ENCODE results near the gene ANKRD24.

DNA sequence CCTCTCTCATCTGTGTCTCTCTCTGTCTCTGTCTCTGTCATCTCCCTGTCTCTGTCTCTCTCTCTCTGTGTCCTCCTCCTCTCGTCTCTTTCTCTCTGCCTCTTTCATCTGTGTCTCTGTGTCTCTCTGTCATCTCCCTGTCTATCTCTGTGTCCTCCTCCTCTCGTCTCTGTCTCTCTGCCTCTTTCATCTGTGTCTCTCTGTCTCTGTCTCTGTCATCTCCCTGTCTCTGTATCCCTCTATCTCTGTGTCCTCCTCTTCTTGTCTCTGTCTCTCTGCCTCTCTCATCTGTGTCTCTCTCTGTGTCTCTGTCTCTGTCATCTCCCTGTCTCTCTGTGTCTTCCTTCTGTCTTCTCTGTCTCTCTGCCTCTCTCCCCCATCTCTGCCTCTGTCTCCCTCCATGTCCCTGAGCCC is 46.3 kb downstream of the ANKRD24 start:
- TF ChIP-seq PAX5 (IDR thresholded peaks at IDR 0.05; ENCODE audit: insufficient read depth, low read length, severe bottlenecking) (no peak), POLR2A (IDR thresholded peaks at IDR 0.05; ENCODE audit: low read depth, low read length) (no peak), POLR2AphosphoS5 (IDR thresholded peaks at IDR 0.05; ENCODE audit: low read depth, low read length) (no peak), TAF1 (IDR thresholded peaks at IDR 0.05; ENCODE audit: low read depth, low read length) (no peak), SPI1 (IDR thresholded peaks at IDR 0.05; ENCODE audit: low read depth, low read length) (no peak), POU2F2 (IDR thresholded peaks at IDR 0.05; ENCODE audit: low read depth, low read length) (no peak)
